HepG2 (cell line): ENCODE measurements around the gene ATP2B2. TPM values are rescaled to one million over a fixed set of nuclear protein-coding genes. Genes with fewer than 3 reads are reported as not detected.
A peak's percentile ranks its signal among the peaks of the same experiment; 100 is the strongest.

ENCODE experiments used
- ATAC-seq: fragments of 200-7000 bp; cut with Tn5 transposase; 3 replicates; pipeline ENCODE4 v1.9.1; 2020; ENCODE audit warnings: mild to moderate bottlenecking, moderate library complexity
- BruUV-seq: library from RNA; stranded (reverse); fragments of 400-500 nt; replicated peaks from 2 replicates; lab custom pipeline; 2021; lab: Mats Ljungman, UMichigan
- CTCF ChIA-PET: fragments of 300-600 bp; formaldehyde crosslinking; extraction: SDS; loops from one replicate; lab custom pipeline; 2021; ENCODE audit warnings: low total read pairs, inconsistent platforms, low intra/inter-chr PET ratio; lab: Yijun Ruan, JAX
- POLR2A ChIA-PET: fragments of 350-600 bp; sonication (Branson Sonifier 250); formaldehyde crosslinking; loops from one replicate; lab custom pipeline; 2020; ENCODE audit warnings: antibody characterized with exemption, inconsistent platforms; lab: Yijun Ruan, JAX
- DNase-seq: peaks from one replicate; pipeline ENCODE4 v3.0.0-alpha.2; 2015; ENCODE audit warnings: low spot score
- FAIRE-seq: peaks from 3 replicates; lab custom pipeline; 2011; peaks lifted over from hg19 to GRCh38; lab: Jason Lieb, UNC
- H2AFZ ChIP-seq: one replicate; pipeline ENCODE4 v1.6.1; 2011; ENCODE audit warnings: low read length, inconsistent platforms
- H3K27ac ChIP-seq: fragments of 300-600 bp; 3 replicates; pipeline ENCODE4 v1.8.0; 2011; ENCODE audit warnings: mixed run types, mild to moderate bottlenecking, mixed read lengths, low read length, inconsistent platforms; ENCODE audit not compliant: insufficient read depth; ENCODE audit errors: extremely low read length
- H3K27me3 ChIP-seq, 2 experiments: fragments of 200-600 bp in 1 of 2; 2 replicates in 1 of 2; 3 replicates in 1 of 2; pipeline versions ENCODE4 v1.6.0 to v1.8.0; 2011; ENCODE audit warnings: low read length in 2 of 2, mild to moderate bottlenecking in 2 of 2, moderate library complexity in 2 of 2, inconsistent platforms in 1 of 2; ENCODE audit not compliant: insufficient read depth in 2 of 2, control insufficient read depth in 1 of 2
- H3K36me3 ChIP-seq, 2 experiments: fragments of 200-600 bp in 1 of 2; replicated peaks in 1 of 2; 2 replicates in 1 of 2; 3 replicates in 1 of 2; pipeline versions ENCODE4 v1.5.1 to v1.8.0; 2011; ENCODE audit warnings: low read length in 2 of 2, inconsistent platforms in 1 of 2; ENCODE audit not compliant: insufficient read depth in 2 of 2, control insufficient read depth in 1 of 2
- H3K4me1 ChIP-seq: 2 replicates; pipeline ENCODE4 v1.5.1; 2012; ENCODE audit warnings: low read length, inconsistent platforms; ENCODE audit not compliant: insufficient read depth
- H3K4me2 ChIP-seq: 2 replicates; pipeline ENCODE4 v1.6.0; 2011; ENCODE audit warnings: low read depth, low read length, inconsistent platforms
- H3K4me3 ChIP-seq, 3 experiments: fragments of 200-600 bp in 1 of 3; sonication (generic), shearing (Covaris generic) in 1 of 3; replicated peaks in 1 of 3; 2 replicates each; pipeline ENCODE4 v1.5.1; 2011 to 2016; ENCODE audit warnings: low read length in 3 of 3, inconsistent platforms in 2 of 3, low read depth in 2 of 3, mild to moderate bottlenecking in 2 of 3, control low read depth in 1 of 3, mixed read lengths in 1 of 3; ENCODE audit not compliant: insufficient read depth in 1 of 3
- H3K79me2 ChIP-seq: one replicate; pipeline ENCODE4 v1.6.1; 2011; ENCODE audit warnings: low read length, inconsistent platforms; ENCODE audit not compliant: insufficient read depth
- H3K9ac ChIP-seq: 2 replicates; pipeline ENCODE4 v1.6.0; 2011; ENCODE audit warnings: mild to moderate bottlenecking, low read depth, low read length, inconsistent platforms; ENCODE audit not compliant: insufficient read depth
- H3K9me3 ChIP-seq: 2 replicates; pipeline ENCODE4 v1.5.1; 2012; ENCODE audit warnings: mild to moderate bottlenecking, low read length
- H4K20me1 ChIP-seq: 2 replicates; pipeline ENCODE4 v1.6.0; 2011; ENCODE audit warnings: inconsistent platforms, mild to moderate bottlenecking, low read length, moderate library complexity; ENCODE audit not compliant: insufficient read depth
- CTCF ChIP-seq: sonication (generic); formaldehyde crosslinking; IDR thresholded peaks from 2 replicates; pipeline ENCODE4 v1.5.0; 2020; ENCODE audit warnings: mild to moderate bottlenecking, missing genetic modification reagents, moderate library complexity
- EEA1 ChIP-seq: sonication (generic); formaldehyde crosslinking; IDR thresholded peaks from 2 replicates; pipeline ENCODE4 v1.5.1; 2020; ENCODE audit warnings: mild to moderate bottlenecking, missing genetic modification reagents, borderline replicate concordance
- FOXO4 ChIP-seq: sonication (generic); formaldehyde crosslinking; conservative IDR thresholded peaks from 2 replicates; pipeline ENCODE4 v1.8.1; 2023; ENCODE audit warnings: missing genetic modification reagents
- GATAD1 ChIP-seq: IDR thresholded peaks from 2 replicates; pipeline ENCODE4 v1.6.1; 2016; ENCODE audit warnings: missing genetic modification reagents, missing compliant biosample characterization
- HNRNPLL ChIP-seq: fragments of 200-400 bp; formaldehyde crosslinking; IDR thresholded peaks from 2 replicates; pipeline ENCODE4 v1.6.1; 2017; ENCODE audit warnings: mild to moderate bottlenecking, low read depth, low read length; ENCODE audit not compliant: poor library complexity, severe bottlenecking
- KLF13 ChIP-seq: sonication (generic); formaldehyde crosslinking; IDR thresholded peaks from 2 replicates; pipeline ENCODE4 v1.4.0; 2020; ENCODE audit warnings: mild to moderate bottlenecking, missing genetic modification reagents
- MXD3 ChIP-seq: IDR thresholded peaks from 2 replicates; pipeline ENCODE4 v1.6.1; 2016; ENCODE audit warnings: mild to moderate bottlenecking, missing biosample characterization, missing genetic modification reagents
- NFIC ChIP-seq: IDR thresholded peaks from 2 replicates; pipeline ENCODE4 v1.6.1; 2012; ENCODE audit warnings: mild to moderate bottlenecking, low read length, inconsistent platforms
- TEAD3 ChIP-seq: optimal IDR thresholded peaks from 2 replicates; pipeline ENCODE3; 2016; ENCODE audit warnings: borderline replicate concordance
- TMF1 ChIP-seq: sonication (generic); formaldehyde crosslinking; IDR thresholded peaks from 2 replicates; pipeline ENCODE4 v1.8.1; 2022; ENCODE audit warnings: low read depth, missing genetic modification reagents
- XRCC5 ChIP-seq: fragments of 200-400 bp; formaldehyde crosslinking; optimal IDR thresholded peaks from 2 replicates; pipeline ENCODE3; 2017; ENCODE audit warnings: mild to moderate bottlenecking, low read length
- YEATS4 ChIP-seq: sonication (generic); formaldehyde crosslinking; IDR thresholded peaks from 2 replicates; pipeline ENCODE4 v1.4.0; 2020; ENCODE audit warnings: missing genetic modification reagents, borderline replicate concordance
- ZBTB2 ChIP-seq: sonication (generic); formaldehyde crosslinking; IDR thresholded peaks from 2 replicates; pipeline ENCODE4 v1.8.0; 2022; ENCODE audit warnings: low read depth, missing genetic modification reagents
- ZBTB49 ChIP-seq: sonication (generic); formaldehyde crosslinking; IDR thresholded peaks from 2 replicates; pipeline ENCODE4 v1.4.0; 2020; ENCODE audit warnings: missing genetic modification reagents, borderline replicate concordance
- ZNF124 ChIP-seq: sonication (generic); formaldehyde crosslinking; IDR thresholded peaks from 2 replicates; pipeline ENCODE4 v1.4.0; 2020; ENCODE audit warnings: missing genetic modification reagents
- WGBS: methylation state at CpG from one replicate; pipeline ENCODE4 v1.1.6; 2017; ENCODE audit warnings: low lambda C conversion rate; 5-methylcytosine and 5-hydroxymethylcytosine counted together
- in situ Hi-C: cut with HindIII; loops from 2 replicates; pipeline ENCODE4 v1.10.0; 2017; ENCODE audit warnings: low pct_unique_long_range_greater_than_20kb; ENCODE audit not compliant: extremely low pct_ligation_motif_present
- intact Hi-C: fragments of 100-400 bp; cut with micrococcal nuclease; formaldehyde crosslinking; loops from one replicate; pipeline ENCODE4 v1.10.0; 2022; ENCODE audit not compliant: unreplicated experiment
- polyA plus RNA-seq, 8 experiments: library from polyadenylated mRNA; depleted of rRNA in 3 of 8; stranded (reverse) in 7 of 8; unstranded in 1 of 8; fragments of >200 nt; fragmentation: Illumina TruSeq in 4 of 8; extraction: Trizol in 4 of 8; gene quantifications; 2 replicates each; pipeline versions ENCODE4 v1.2.1 to v1.2.3, GENCODE V29; 2011 to 2016; ENCODE audit warnings: low read depth in 4 of 8, missing spikeins in 1 of 8, mixed read lengths in 1 of 8; ENCODE audit not compliant: insufficient read depth in 1 of 8
- total RNA-seq, 5 experiments: library from RNA; depleted of rRNA; stranded (reverse); fragments of >200 nt; fragmentation: Illumina TruSeq; extraction: Trizol; gene quantifications; 2 replicates each; pipeline ENCODE4 v1.2.3, GENCODE V29; 2016; ENCODE audit warnings: low read depth in 1 of 5

Gene ATP2B2
- total and polyA plus RNA-seq, 2 of the 13 experiments (the other 11 are each of a cell fraction or from before 2014, with no cell fraction given), result 1.5 to 2.3 TPM

- TF ChIP-seq ZBTB49 (CRISPR knock-in tag), result no peak
These were observed 170.1 kb downstream of the ATP2B2 start (continued) for GRCh38 chr3:10335190-10335738.

- Histone ChIP-seq H3K27me3 (peaks cover 0 to 11% of the 10 kb centered on the region in 2 experiments; a peak in 3 of 5 replicates), H3K36me3 (no peaks in the 10 kb centered on the region), H4K20me1 (no peaks in the 10 kb centered on the region), H3K27ac (no peak overlapping the region), H2AFZ (no peak overlapping the region), H3K9ac (no peak overlapping the region), H3K4me3 (no peak overlapping the region), H3K79me2 (no peaks in the 10 kb centered on the region), H3K9me3 (no peaks in the 10 kb centered on the region), H3K4me2 (0 out of 2 replicates have a peak overlapping the region, but pooled peaks have one; percentile 10), H3K4me1 (peaks cover 48% of the 10 kb centered on the region)
- peak; percentile 64 for ATAC-seq
- BruUV-seq, result no TSS peak
- in situ Hi-C loops (no loop called here), intact Hi-C loops (no loop called here)
- ChIA-PET POLR2A (no interaction called here), CTCF (no interaction called here)
- WGBS, result 58% methylated on average over 10 of the region's 12 CpGs
- FAIRE-seq, result peak; percentile 18
- DNase-seq, result no peak
- TF ChIP-seq GATAD1 (CRISPR knock-in tag) (no peak), TEAD3 (CRISPR knock-in tag) (peak; percentile 10), TMF1 (no peak), NFIC (no peak), EEA1 (no peak), YEATS4 (CRISPR knock-in tag) (no peak), KLF13 (CRISPR knock-in tag) (no peak), MXD3 (CRISPR knock-in tag) (no peak), ZBTB2 (no peak), FOXO4 (CRISPR knock-in tag) (no peak), ZNF124 (CRISPR knock-in tag) (no peak), CTCF (CRISPR knock-in tag) (peak; percentile 71), HNRNPLL (no peak), XRCC5 (peak; percentile 74)
These were observed 170.9 kb downstream of the ATP2B2 start for GRCh38 chr3:10334459-10334858.
